OCI-LY1 (cell line): ENCODE data around the gene RGS10.
A peak's percentile ranks its signal among the peaks of the same experiment; 100 is the strongest.

Experiments used
- H2AFZ ChIP-seq: fragments of 200-600 bp; sonication (generic), shearing (Covaris generic); 2 replicates; pipeline ENCODE4 v1.6.0; 2014; ENCODE audit warnings: antibody characterized with exemption, mild to moderate bottlenecking, low read length
- H3F3A ChIP-seq: fragments of 200-600 bp; sonication (generic), shearing (Covaris generic); 2 replicates; pipeline ENCODE4 v1.6.0; 2014; ENCODE audit warnings: mild to moderate bottlenecking, antibody characterized with exemption, low read length, moderate library complexity; ENCODE audit not compliant: insufficient read depth
- H3K27ac ChIP-seq: fragments of 200-600 bp; sonication (generic); 2 replicates; pipeline ENCODE4 v1.5.1; 2014; ENCODE audit warnings: low read length, mixed run types, mild to moderate bottlenecking, low read depth; ENCODE audit not compliant: poor library complexity, severe bottlenecking
- H3K27me3 ChIP-seq: fragments of 200-600 bp; sonication (generic); 2 replicates; pipeline ENCODE4 v1.6.0; 2014; ENCODE audit warnings: antibody characterized with exemption, mild to moderate bottlenecking, low read length, moderate library complexity; ENCODE audit not compliant: insufficient read depth
- H3K36me3 ChIP-seq: fragments of 200-600 bp; sonication (generic); 2 replicates; pipeline ENCODE4 v1.6.1; 2014; ENCODE audit warnings: mild to moderate bottlenecking, antibody characterized with exemption, low read length, moderate library complexity, mixed read lengths; ENCODE audit not compliant: insufficient read depth
- H3K4me1 ChIP-seq: fragments of 200-600 bp; sonication (generic); 2 replicates; pipeline ENCODE4 v1.5.1; 2014; ENCODE audit warnings: mild to moderate bottlenecking, low read length, moderate library complexity; ENCODE audit not compliant: insufficient read depth, severe bottlenecking
- H3K4me2 ChIP-seq: fragments of 200-600 bp; sonication (generic), shearing (Covaris generic); 2 replicates; pipeline ENCODE4 v1.6.1; 2014; ENCODE audit warnings: low read length
- H3K4me3 ChIP-seq: fragments of 200-600 bp; sonication (generic); 2 replicates; pipeline ENCODE4 v1.5.1; 2014; ENCODE audit warnings: low read length, low read depth, mild to moderate bottlenecking, mixed read lengths; ENCODE audit not compliant: poor library complexity, severe bottlenecking
- H3K79me2 ChIP-seq: fragments of 200-600 bp; shearing (Covaris generic); 2 replicates; pipeline ENCODE4 v1.6.1; 2016; ENCODE audit warnings: mixed run types, low read length, mixed read lengths; ENCODE audit not compliant: insufficient read depth
- H3K9ac ChIP-seq: fragments of 200-600 bp; sonication (generic), shearing (Covaris generic); 2 replicates; pipeline ENCODE4 v1.6.1; 2014; ENCODE audit warnings: mild to moderate bottlenecking, low read length, mixed read lengths
- H3K9me2 ChIP-seq: fragments of 200-600 bp; sonication (generic), shearing (Covaris generic); 2 replicates; pipeline ENCODE4 v1.6.1; 2014; ENCODE audit warnings: low read depth, mild to moderate bottlenecking, low read length, mixed read lengths
- H3K9me3 ChIP-seq: fragments of 200-600 bp; shearing (Covaris generic); 2 replicates; pipeline ENCODE4 v1.6.1; 2014; ENCODE audit warnings: low read length, mixed read lengths
- H4K20me1 ChIP-seq: fragments of 200-600 bp; sonication (generic), shearing (Covaris generic); 2 replicates; pipeline ENCODE4 v1.6.0; 2016; ENCODE audit warnings: mild to moderate bottlenecking, low read length; ENCODE audit not compliant: insufficient read depth
- EZH2 ChIP-seq: fragments of 200-600 bp; sonication (generic), shearing (Covaris generic); IDR thresholded peaks from 2 replicates; pipeline ENCODE4 v1.8.0; 2017; ENCODE audit warnings: borderline replicate concordance, mixed run types, mild to moderate bottlenecking, antibody characterized with exemption, low read length, moderate library complexity, mixed read lengths
- TF ChIP-seq, protein P1 (sequence below): fragments of 200-600 bp; sonication (generic), shearing (Covaris generic); IDR thresholded peaks from 2 replicates; pipeline ENCODE4 v1.5.1; 2017; ENCODE audit warnings: mild to moderate bottlenecking, antibody characterized with exemption, low read length, moderate library complexity, mixed read lengths

Gene RGS10

DNA sequence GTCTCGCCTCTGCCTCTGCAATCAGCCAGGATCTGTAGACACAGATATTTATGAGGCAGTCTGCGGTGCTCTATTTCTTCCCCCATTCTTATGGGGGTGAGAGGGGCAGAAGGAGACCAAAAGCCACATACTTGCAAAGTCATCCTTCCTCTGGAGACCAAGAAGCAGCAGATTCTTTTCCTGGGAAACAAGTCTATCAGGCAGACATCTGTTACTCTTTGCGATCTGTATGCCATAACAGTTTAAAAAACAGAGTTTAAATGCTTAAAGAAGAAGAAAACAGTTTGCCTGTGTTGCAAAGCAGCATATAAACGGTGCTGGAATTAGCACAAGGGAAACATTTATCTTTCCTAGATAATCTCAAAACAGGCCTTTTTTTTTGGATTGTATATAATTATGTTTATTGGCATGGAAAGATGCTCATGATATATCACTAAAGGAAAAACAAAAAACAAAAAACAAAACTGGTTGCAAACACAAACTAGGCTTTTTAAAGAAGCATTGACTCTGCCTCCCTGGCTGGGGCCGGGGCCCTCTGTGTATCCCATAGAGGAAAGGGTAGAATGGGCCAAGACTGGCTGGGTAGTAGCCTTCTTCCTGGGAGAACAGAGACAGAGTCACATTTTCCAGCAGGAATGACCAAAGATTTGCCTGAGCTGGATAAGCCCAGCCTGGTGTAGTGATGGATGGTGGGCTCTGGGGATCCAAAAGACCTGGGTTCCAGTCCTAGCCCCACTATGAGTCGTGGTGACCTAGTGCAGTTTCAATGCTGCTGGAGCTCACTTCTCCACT lies 50.4 kb downstream of the RGS10 start:
- Histone ChIP-seq H3K9ac (no peak overlapping the region), H2AFZ (no peak overlapping the region), H3K4me2 (no peak overlapping the region), H4K20me1 (no peaks in the 10 kb centered on the region), H3K4me1 (no peaks in the 10 kb centered on the region), H3K27ac (no peak overlapping the region), H3F3A (no peaks in the 10 kb centered on the region), H3K79me2 (no peaks in the 10 kb centered on the region), H3K9me2 (no peaks in the 10 kb centered on the region), H3K4me3 (no peak overlapping the region), H3K9me3 (no peaks in the 10 kb centered on the region), H3K27me3 (no peaks in the 10 kb centered on the region), H3K36me3 (no peaks in the 10 kb centered on the region)
- TF ChIP-seq EZH2: no peak
- TF ChIP-seq, protein P1, sequence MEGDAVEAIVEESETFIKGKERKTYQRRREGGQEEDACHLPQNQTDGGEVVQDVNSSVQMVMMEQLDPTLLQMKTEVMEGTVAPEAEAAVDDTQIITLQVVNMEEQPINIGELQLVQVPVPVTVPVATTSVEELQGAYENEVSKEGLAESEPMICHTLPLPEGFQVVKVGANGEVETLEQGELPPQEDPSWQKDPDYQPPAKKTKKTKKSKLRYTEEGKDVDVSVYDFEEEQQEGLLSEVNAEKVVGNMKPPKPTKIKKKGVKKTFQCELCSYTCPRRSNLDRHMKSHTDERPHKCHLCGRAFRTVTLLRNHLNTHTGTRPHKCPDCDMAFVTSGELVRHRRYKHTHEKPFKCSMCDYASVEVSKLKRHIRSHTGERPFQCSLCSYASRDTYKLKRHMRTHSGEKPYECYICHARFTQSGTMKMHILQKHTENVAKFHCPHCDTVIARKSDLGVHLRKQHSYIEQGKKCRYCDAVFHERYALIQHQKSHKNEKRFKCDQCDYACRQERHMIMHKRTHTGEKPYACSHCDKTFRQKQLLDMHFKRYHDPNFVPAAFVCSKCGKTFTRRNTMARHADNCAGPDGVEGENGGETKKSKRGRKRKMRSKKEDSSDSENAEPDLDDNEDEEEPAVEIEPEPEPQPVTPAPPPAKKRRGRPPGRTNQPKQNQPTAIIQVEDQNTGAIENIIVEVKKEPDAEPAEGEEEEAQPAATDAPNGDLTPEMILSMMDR: no peak

DNA sequence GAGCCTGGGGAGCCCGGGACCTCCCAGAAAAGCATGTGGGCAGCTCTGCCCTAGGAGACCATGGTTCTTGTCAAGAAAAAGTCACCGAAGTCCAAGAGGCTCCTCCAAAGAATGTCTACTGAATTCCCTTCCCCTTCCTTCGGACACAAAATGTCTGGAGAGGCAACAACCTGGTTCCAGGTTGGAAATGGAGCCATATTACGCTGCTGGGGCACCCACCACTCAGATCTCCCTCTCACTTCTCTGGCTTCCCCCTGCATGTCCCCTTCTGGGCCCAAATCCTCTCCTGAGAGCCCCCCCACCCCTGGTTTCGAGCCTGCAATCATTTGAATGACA lies 52.6 kb downstream of the RGS10 start:
- H3F3A ChIP-seq: no peaks in the 10 kb centered on the region
- no peak overlapping the region for H3K9ac ChIP-seq
- H3K4me1 ChIP-seq: no peaks in the 10 kb centered on the region
- no peaks in the 10 kb centered on the region for H3K9me3 ChIP-seq
- no peaks in the 10 kb centered on the region for H3K79me2 ChIP-seq
- H3K36me3 ChIP-seq: no peaks in the 10 kb centered on the region
- no peaks in the 10 kb centered on the region for H4K20me1 ChIP-seq
- H3K9me2 ChIP-seq: no peaks in the 10 kb centered on the region
- no peak overlapping the region for H3K4me3 ChIP-seq
- TF ChIP-seq, protein P1: peak; percentile 33; the same call in 1 of the 2 replicates
- TF ChIP-seq EZH2: no peak
- no peaks in the 10 kb centered on the region for H3K27me3 ChIP-seq
- no peak overlapping the region for H3K27ac ChIP-seq
- H2AFZ ChIP-seq: no peak overlapping the region
- H3K4me2 ChIP-seq: peak overlapping the region; percentile 64

DNA sequence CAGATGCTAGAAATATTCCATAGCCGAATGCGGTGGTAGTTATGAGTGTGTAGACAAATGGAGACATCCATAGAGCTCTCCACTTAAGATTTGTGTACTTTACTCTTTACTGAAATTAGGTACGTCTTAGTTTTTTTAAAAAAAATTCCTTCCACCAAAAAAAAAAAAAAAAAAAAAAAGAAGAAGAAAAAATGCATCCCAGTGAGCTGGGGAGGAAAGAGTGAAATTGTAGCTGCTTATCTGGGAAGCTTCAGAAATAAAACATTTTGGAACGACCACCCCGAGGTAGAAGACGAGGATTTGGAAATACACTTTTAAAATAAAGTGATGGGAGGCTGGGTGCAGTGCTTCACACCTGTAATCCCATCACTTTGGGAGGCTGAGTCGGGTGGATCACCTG lies 53.8 kb downstream of the RGS10 start:
- no peaks in the 10 kb centered on the region for H3F3A ChIP-seq
- no peaks in the 10 kb centered on the region for H3K36me3 ChIP-seq
- TF ChIP-seq EZH2: no peak
- TF ChIP-seq, protein P1: no peak
- H3K79me2 ChIP-seq: no peaks in the 10 kb centered on the region
- no peaks in the 10 kb centered on the region for H3K9me2 ChIP-seq
- no peaks in the 10 kb centered on the region for H4K20me1 ChIP-seq
- H3K9me3 ChIP-seq: no peaks in the 10 kb centered on the region
- H3K4me3 ChIP-seq: no peak overlapping the region
- H3K4me2 ChIP-seq: no peak overlapping the region
- H2AFZ ChIP-seq: no peak overlapping the region
- no peak overlapping the region for H3K9ac ChIP-seq
- no peaks in the 10 kb centered on the region for H3K4me1 ChIP-seq
- no peak overlapping the region for H3K27ac ChIP-seq
- H3K27me3 ChIP-seq: no peaks in the 10 kb centered on the region
